HG02885 (cell line): ENCODE measurements around the gene PIN4.
"Not testable (repeated sequence)": the region's sequence is repeated elsewhere in the genome, so short reads cannot be mapped to it uniquely, and the experiment has no call there.

Source experiments
- ATAC-seq: cut with Tn5 transposase; IDR thresholded peaks from one replicate; pipeline ENCODE4 v1.9.1; 2021; ENCODE audit warnings: mild to moderate bottlenecking; ENCODE audit not compliant: unreplicated experiment, poor library complexity

The PIN4 gene

DNA sequence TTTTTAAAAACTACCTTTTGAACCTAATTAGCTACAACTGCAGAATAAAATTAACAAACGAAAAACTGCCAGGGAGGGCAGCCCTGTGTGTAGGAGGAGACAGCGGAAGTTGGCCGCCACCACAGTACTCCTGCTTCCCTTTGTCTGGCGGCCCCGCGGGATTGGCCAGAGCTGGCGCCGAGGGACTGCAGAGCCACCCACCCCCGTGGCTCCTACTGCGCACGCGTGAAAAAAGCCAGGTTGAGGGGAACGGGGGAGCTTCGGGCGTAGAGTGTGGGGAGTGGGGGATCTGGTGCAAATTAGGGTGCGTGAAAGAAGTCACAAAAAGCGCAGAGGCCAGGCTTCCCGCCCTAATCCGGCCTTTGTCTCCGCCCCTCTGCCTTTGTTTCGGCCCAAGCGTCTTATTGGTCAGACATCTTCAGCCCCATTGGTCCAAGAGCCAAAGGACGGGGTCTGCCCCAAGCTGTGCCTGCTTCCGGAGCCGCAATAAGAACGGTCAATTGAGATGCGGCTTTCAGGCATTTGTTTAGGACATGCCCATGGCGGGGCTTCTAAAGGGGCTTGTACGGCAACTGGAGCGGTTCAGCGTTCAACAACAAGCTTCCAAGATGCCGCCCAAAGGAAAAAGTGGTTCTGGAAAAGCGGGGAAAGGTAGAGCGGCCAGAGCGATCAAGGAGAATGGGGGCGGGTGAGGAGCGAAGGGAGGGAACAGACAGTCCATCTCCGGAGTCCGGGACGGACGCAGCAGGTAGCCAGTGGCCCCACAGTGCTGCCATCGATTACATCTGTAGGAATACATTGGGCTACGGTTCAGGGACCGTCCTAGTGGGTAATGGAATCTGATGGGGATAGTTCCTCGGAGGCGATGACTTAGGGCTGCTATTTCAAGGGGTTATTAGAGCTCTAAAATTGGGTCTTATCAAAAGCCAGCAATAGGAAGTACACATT is at the start of gene PIN4:
Gene PIN4 (plus strand): TSS at position 580 of the 948 bp plus-strand sequence. CDS start 29 bp downstream, at position 609.
- peak; percentile 94 for ATAC-seq

DNA sequence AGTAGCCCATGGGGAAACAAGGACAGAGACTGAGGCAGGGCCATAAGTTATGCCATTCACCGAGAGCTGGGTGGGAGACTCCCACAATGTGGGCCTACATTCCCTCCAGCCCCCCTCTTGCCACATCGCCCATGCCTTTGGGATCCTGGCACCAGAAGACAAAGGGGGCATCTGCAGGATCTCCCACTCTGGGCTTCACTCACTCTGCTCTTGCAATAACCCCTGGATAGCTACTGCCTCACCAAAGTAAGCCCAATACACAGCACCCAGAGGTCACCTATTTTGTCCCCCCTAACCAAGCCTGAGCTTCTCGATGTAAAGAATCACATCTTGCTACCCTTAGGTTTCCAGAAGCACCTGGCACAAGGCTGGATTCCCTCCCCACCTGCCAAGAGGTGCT is 49.1 kb upstream of the PIN4 start:
- ATAC-seq, result no peak

DNA sequence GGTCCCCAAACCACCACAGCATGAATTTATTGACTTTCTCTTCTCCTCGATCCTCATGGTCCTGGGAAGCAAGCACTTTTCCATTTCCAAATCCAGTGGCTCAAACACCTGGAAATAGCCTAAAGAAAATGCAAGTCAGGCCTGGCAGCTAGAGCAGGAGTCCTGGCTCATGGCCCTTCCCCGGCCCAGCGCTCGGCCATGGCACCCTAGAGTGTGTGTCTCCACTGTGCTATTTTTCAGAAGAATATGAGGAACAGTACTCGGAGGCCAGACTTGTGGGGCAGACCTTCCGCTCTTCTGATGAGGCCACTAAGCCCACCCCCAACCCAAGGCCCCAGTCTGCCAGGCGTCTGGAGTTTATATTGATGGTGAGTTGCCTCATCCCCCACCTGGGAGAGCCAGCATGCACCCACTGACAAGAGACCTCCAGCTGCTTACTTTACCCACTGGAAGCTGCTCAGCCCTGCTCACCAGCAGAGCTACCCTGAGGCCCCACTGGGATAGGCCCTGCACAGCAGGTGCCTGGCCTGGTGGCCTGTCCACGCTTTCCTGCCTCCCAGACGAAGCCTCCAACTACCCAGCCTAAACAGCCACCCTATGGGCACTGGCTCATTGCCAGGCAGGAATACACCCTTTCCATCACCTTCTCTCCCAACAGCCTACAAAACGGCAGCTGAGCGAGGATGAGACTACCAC is 47.6 kb upstream of the PIN4 start:
- no peak for ATAC-seq

DNA sequence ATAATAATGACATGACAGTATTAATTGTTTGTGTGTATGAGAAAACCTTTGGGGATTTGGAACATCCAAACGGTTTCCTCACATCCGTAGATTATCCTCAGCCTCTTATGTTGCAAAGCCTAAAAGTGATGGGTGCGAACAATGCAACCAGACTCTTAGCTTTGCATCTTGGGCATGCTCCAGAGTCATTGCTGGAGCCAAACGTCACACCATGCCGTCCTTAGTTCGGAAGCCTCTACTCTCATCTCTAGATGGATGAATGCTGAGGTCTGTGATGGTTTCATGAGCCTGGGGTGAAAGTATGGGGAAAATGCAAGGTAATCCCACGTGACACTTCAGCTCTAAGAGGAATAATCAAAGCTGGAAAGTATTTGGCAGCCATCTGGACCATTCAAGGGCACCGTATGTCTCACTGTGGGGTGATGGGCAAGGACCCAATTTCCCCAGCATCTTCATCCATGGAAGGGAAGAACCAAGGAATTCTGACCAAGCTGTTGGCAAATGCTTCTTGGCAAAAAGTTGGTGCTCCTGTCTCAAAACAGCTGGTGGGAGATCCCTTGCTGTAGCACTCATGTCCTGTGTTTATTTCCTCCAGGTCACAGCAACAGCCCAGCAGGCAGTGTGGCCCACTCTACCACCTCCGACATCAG is 43.6 kb upstream of the PIN4 start:
- ATAC-seq, result no peak

DNA sequence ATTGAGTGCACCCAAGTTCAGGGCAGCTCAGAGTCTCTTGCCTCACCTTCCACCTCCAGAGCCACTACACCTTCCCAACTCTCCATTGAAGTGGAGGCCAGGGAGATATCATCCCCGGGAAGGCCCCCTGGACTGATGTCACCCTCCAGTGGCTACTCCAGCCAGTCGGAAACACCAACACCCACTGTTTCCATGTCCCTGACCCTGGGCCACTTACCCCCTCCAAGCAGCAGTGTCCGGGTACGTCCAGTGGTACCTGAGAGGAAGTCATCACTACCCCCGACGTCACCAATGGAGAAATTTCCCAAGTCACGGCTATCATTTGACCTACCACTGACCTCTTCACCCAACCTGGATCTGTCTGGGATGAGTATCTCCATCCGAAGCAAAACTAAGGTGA is 42.0 kb upstream of the PIN4 start:
- no peak for ATAC-seq

DNA sequence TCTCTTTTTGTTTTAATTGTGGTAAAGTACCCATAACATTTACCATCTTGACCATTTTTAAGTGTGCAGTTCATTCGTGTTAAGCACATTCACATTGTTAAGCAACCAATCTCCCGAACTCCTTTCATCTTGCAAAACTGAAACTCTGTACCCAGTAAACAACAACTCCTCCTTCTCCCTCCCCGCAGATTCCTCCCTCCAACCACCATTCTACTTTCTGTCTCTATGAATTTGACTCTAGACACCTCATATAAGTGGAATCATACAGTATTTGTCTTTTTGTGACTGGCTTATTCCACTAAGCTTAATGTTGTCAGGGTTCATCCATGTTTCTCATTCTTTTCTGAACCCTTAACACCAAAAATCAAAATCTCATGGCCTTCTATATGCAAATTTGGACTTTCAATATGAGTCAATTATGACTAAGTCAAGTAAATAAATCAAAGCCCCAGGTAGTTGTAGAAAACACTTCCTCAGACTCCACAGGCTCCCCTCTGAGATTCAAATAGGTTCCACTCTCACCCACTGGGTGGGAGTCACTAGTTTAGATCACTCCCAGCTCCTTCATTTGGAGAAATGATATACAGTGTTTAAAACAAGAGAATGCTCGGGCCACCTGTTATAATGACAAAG is 40.1 kb upstream of the PIN4 start:
- peak; percentile 76 for ATAC-seq

DNA sequence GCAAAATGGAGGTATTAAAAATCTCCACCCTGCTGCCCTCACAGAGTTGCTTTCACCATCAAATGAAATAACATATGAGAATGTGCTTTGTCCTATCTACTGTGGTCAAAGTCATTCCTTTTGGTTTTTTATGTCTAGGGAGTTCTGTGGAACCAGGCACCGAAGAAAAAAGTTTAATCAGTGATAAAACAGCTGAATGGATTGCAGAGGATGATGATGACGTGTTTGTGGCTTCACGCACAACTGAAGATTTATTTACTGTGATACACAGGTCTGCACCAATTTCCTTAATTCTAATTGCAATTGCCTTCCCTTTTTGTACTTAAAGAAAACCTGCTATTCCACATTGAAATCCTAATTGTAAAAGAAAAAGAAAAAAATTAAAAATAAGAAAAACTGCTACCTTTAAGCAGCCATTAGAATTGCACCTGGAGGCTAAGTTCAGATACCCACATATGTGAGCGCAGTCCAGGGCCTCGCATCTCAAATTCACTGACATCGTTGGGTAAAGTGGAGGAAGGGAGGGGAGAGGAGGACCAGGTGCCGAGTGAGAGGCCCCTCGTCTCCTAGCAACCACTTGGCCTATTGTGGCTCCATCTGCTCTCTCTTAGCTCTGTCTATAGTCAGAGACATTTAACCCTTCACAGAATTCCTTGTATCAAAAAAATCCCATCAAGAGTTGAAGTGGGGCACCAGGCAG is 39.3 kb upstream of the PIN4 start:
- ATAC-seq, result no peak

DNA sequence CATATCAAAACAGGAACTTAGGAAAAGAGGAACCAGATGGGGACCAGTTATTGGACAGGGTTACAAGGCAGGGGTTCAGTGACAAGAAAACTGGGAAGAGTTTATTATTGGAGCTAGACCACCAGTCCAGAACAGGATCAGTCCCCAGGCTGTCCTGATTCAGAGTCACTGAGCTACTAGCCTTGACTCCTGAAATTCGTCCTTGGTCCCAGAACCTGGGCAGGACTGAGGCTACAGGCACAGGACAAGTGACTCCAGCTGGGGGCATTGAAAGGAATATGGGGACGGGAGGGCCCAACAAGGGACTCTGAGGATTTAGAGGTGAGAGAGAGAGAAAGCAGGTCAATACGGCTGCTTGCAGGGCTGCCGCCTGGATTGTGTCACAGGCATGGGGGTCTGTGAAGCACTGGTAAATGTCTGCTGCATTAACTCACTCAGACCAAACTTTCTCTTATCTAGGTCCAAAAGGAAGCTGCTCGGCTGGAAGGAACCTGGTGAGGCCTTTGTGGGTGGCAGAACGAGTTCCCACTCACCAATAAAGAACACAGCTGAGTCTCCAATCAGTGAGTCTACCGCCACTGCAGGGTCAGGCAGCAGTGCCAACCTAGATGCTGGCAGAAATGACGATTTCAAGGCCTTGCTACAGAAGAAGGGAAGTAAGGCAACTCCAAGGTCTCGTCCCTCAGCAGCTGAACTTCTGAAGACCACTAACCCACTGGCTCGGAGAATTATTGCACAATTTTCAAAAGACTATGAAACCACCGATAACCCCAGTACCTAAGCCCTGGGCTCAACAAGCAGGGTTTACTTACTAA is 38.6 kb upstream of the PIN4 start:
- ATAC-seq, result no peak

DNA sequence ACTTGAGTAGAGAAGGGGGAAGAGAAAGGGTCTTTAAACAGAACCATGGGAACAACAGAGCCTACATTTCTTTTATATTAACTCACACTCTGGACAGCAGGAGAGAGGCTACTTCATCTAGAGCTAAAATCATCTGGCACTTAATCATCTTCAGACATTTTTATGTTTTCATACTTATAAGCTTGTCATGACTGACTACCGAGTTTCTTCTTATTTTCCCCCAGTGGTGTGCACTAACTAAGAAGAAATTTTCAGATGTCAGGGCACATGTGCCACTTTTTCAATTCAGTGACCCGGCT is 38.0 kb upstream of the PIN4 start:
- ATAC-seq, result no peak

DNA sequence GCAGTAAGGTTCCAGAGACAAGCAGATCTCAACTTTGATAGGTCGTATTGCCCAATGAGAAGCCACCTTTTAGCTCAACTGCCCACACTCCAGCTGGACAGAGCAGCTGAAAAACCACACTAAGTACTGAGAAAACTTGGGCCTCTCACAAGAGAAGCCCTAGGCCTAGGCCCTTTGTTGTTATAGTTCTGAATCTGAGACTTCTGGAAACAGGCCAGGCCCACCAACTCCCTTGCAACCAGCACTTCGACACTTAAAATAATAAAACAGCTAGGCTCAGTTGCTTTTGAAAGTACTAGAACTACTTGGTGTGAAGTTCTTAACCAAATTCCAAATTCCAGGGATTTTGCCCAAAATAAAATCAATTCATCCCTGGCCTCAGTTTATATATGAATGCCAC is 36.4 kb upstream of the PIN4 start:
- no peak for ATAC-seq

DNA sequence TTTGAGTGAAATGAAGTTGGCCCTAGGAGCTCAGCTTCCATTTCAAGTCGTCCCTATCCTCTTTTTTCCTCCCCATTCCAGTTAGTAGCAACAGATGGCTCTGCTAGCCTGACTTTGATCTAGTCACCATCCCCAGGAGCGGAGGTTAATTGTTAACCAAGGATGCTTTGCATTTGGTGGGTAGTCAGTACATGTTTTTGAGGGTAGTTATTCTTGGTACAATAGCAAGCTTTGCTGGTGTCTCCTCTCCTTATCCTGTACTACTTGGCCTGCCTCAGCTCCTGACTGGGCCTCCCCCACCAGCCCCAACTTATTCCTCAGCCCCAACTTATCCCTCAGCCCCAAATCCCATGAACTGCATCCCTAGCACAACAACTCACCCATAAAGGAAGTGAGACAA is 35.0 kb upstream of the PIN4 start:
- no peak for ATAC-seq

DNA sequence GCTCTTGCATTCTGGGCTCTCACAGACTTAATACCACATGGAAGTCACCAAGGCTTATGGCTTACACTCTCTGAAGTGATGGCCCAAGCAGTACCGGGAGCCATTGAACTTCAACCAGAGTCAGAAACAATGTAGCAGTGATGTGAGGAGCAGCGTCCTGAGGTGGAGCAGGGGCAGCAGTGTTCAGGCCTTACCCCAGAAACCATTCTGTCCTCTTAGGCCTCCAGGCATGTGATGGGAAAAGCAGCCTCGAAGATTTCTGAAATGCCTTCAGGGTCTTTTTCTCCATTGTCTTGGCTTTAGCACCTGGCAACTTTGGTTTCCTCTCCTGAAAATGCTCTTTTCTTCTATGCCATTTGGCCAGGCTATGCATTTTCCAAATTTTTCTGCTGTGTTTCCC is 22.8 kb upstream of the PIN4 start:
- ATAC-seq, result no peak

DNA sequence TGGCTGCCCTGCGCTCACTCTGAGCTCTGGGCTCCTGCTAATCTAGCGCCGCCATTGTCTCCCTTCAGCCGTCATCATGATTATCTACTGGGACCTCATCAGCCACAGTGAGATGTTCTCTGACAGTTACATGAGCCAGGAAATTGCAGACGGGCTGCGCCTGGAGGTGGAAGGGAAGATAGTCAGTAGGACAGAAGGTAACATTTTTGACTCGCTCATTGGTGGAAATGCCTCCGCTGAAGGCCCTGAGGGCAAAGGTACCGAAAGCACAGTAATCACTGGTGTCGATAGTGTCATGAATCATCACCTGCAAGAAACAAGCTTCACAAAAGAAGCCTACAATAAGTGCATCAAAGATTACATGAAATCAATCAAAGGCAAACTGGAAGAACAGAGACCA is 21.8 kb upstream of the PIN4 start:
- ATAC-seq, result no peak

DNA sequence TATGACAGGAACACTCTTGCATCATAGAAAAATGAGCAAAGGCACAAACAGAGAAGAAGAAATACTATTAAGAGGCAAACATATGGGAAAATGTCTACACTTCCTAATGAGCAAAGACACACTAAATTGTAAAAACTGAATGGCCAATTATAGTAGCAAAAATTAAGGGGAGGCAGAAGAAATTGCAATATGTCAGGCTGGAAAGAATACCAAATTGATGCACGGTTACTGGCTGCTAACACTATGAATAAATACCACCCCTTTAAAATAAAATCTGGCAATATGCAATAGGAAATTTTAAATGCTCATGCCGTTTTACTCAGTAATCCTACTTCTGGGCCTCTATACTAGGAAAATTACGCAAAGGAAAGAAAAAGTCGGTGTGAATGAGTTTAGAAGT is 16.0 kb upstream of the PIN4 start:
- no peak for ATAC-seq

DNA sequence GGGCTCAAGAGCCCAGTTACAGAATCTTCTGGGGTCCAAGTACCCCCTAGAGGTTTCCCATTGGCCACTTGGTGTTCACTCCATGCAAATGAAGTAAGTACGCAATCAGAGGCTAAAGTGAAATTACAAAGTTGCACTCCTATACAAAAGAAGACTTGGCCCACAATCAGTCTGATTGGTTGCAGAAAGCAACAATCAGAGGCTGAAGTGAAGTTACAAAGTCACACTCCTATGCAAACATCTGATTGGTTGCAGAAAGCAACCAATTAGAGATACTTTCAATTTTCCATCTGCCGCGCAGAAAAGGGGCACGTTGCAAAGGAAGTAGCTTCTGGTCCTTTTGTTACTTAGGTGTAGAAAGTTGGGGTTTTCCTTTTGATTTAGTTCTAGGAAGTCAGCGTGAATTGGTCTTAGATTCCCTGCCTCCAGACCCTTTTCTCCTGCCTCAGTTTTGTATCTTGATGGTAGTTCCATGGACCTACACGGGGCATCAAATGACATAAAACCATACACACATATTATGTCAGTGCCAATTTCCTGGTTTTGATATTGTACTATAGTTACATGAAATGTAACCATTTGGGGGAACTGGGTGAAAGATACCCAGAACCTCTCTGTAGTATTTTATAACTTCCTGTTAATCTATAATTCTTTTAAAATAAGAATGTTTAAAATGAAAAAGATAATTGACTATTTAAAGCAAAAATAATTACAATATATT is 12.4 kb upstream of the PIN4 start:
- ATAC-seq, result no peak

DNA sequence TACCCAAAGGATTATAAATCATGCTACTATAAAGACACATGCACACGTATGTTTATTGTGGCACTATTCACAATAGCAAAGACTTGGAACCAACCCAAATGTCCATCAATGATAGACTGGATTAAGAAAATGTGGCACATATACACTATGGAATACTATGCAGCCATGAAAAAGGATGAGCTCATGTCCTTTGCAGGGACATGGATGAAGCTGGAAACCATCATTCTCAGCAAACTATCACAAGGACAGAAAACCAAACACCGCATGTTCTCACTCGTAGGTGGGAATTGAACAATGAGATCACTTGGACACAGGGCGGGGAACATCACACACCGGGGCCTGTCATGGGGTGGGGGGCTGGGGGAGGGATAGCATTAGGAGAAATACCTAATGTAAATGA is 5.3 kb upstream of the PIN4 start:
- ATAC-seq, result not testable (repeated sequence)

DNA sequence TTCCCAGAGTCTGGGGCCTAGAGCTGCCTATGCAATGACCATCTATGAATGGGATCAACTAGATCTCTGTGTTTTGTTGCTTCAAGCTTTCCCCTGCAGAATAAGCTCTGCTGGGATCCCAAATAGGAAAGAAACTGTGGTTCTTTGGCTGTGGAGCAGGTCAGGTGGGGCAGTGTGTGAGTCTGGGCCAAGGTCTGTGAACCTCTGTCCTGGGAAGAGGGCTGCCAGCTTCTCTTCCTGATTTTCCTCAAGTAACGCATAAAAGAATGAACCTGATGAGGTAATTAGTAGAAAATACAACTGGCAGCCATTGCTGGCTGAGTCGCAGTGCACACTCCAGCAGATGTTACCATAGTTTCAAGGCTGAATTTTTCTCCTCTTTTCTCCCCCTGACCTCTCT is 4.6 kb upstream of the PIN4 start:
- no peak for ATAC-seq

DNA sequence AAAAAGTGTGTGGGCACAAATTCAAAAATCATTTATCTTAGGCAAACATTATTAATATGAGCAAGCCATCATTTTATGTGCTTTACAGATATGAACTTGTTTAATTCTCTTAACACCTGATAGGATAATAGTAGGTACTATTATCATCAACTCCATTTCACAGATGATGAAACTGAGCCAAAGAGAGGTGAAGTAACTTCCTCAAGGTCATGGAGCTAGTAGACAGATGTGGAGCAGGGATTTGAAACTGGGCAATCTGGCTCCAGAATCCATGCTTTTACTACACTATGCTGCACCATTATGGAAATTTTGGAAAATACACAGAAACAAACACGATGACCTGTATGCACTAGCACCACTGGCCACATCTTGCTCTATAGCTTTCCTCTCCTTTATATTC is 1.0 kb upstream of the PIN4 start:
- no peak for ATAC-seq

DNA sequence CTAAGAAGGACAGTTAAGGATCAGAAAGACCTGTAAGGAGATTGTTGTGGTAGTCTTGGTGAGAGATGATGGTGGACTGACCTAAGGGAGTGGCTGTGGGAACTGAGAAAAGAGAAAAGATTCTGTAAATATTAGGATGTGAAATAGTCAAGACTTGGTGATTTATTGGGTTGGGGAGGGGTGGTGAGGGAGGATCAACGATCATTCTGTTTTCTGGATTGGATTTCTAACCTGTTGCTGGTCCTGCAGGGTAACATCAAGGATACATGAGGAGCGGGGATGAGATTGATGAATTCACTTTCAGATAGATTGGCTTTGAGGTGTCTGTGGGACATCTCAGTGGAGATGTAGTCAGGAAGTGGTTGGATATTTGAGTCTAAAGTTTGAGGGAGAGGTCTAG is 1.4 kb downstream of the PIN4 start:
- no peak for ATAC-seq
